ENCODE data around the gene PGC.

Gene PGC

DNA sequence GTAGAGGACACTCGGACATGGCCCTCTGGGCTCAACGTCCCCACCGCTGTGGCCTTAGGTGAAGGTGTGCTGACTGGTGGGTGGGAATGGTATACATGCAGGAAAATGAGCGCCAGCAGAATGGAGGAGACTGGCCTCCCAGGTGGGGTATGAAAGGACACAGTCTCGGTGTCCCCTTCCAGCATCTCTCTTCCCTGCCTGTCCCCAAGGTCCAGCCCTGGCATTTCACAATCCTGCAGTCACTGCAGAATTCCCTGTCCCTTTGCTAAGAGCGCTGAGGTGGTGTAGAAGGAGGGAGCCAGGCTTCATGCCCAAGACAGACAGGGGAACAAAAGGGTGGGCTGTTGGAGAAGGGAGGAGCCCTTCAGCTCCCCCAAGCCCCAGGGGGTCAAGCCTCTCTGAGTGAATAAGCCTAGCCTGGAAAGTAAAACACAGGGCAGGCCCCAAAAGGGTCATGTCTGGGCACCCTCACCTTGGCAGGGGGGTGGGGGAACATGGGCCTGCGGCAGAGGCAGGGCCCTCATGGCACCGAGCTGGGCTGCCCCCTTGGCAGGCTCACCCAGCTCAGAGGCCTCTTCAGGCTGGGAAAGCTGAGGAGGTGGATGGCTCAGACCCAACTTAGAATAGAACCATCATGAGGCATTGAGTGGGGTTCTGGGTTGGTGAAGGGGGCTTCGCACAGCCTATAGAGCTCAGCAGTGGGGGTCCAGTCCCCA, 35.7 kb downstream of the PGC start:
- DNase-seq, result no peak

DNA sequence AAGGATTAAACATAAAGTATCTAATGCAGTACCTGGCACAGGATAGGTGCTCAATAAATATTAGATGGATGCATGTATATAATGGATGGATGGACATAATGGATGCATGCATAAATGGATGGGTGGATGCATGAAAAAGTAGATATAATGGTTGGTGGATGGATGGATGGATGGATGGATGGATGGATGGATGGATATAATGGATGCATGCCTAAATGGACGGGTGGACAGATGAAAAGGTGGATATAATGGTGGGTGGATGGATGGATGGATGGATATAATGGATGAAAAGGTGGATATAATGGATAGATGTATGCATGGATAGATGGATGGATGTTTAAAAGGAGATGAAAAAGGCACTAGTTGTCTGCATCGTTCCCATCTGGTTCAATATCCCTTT, 37.8 kb downstream of the PGC start:
- DNase-seq, result no peak

DNA sequence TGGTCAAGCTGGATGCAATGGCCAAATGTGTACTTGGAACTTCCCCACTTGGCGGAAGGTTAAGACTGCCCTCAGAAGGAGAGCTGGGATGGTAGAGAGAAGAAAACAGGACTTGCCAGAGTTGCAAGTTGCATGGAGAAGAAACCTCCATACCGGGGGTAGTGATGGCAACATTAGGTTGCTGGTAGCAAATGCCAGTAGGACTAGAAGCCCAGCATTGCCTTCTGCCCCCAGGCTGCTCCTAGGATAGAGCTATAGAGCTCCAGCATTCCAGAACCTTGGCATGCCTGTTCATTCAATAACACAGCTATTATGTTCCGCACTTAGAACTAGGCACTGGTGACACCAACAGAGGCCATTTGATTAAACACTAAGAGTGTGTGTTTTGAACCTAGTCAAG, 38.3 kb downstream of the PGC start:
- DNase-seq, result no peak

DNA sequence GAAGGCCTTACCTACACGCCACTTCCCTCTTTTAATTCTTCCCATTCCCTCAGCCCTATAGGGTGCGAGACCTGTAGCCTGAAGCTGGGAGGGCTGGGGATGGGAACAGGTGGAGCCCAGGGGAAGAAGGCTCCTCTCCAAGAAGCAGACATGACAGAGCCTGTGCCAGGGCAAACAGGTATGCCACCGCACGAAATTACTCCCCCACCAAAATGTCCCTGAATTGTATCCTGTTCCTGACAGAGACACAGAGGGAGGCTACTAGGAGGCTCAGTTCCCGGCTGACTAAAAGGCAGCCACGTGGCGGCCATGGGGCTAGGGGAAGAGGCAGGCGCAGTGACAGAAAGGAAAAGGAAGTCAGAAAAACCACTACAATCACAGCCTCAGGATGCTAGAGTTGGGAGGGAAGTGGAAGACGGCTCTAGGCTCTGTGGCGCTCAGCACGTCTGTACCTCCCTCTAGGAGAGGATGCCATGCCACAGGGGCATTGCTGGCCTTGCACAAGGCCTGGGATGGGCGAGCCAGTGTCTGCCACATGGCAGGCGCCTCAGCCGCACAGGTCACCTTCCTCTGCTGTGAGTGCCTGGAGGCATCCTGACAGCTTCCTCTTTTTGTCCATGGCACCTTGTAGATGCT, 39.5 kb downstream of the PGC start:
- no peak for DNase-seq

DNA sequence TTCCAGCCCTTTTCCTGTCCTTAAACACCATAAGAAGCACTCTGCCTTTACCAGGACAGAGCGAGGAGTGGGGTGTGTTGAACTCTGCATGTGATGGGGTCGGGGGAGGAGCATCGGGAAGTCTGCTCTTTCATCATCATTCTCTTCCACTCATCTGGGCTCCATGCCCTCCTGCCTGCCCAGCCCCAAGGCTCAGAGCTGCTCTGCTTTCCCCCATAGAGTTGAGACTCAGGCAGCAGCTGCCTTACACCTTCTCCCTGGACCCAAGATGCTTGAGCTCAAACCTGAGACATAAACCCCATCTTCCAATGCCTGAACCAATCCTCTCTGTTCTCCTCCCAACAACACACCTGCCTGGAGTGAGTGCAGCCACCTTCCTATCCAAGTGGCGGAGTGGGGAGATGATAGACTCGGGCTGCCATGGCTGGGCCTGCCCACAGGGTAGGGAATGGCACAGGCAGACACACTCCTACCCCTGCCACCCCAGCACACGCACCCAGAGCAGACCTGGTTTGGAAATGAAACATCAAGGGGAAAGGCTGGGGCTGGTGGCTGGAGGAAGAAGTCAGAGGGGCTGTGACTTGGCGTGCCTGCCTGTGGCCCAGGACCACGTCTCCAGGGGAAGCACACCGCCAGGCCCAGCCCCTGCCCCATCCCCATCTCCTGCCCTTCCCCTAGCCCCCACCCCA, 40.2 kb downstream of the PGC start:
- DNase-seq, result no peak

DNA sequence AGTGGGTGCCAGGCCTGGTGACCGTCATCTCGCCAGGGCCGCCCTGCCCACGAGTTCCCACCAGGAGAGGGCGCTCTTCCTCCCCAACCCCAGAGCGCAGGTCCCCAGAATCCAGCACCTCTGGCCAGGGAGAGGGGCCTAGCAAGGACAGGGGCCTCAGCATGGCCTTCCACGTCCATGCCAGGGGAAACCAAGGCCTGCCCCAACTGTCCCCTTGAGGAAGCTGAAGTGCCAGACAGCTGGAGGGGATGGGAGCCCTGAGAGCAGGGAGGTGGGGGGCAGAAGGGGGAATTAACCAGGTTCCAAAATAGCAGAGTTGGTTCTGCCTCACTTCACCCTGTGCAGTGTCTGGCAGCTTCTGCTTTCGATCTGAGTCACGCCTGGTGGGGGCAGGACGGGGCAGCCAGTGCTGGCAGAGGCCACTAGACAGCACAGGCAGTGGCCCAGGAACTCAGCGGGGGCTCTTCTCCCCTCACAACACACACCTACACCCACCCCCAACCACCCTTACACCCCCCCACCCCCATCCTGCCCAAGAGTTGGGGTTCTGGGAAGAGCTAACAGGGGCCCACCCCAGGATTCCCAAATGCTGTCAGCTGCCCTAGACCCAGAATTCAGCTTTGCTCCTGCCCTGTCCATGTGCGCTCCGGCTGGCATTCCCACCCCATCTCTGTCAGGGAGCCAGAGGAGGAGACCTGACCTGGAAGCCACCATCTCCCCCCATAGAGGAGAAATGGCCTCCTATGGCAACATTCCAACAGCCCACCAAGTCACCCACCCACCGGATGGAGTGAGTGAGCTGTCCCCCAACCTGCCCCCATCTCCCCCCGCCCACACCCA, 41.0 kb downstream of the PGC start:
- no peak for DNase-seq

DNA sequence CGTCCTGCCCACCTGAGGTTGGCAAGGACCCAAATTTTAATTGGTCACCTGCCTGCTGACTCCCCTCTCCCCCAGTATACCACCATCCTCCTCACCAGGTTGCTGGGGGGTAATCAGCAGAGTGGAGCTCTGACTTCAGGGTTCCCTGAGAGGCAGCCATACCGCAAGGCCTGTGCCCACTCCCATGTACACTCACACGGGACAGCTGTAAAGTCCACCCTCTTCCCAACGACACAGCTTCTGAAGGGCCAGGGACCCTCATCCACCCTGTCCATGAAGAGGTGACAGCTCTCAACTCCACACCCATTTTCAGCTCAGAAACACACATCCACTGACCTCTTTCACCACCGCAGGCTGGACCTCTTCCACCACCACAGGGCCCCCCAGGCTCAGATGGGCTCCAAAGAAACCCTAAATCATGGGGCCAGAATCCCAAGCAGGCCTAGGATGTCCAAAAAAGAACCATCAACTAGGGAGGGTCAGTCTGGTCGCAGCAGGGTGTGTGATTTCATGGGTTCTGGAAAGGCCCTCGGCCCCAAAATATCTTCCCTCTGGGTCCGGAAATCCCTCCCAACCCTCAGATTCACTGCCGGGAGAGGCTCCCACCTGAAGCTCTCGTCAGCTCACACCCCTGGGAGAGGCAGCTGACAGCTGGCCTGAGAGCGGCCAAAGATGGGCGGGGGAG, 41.7 kb downstream of the PGC start:
- no peak for DNase-seq

DNA sequence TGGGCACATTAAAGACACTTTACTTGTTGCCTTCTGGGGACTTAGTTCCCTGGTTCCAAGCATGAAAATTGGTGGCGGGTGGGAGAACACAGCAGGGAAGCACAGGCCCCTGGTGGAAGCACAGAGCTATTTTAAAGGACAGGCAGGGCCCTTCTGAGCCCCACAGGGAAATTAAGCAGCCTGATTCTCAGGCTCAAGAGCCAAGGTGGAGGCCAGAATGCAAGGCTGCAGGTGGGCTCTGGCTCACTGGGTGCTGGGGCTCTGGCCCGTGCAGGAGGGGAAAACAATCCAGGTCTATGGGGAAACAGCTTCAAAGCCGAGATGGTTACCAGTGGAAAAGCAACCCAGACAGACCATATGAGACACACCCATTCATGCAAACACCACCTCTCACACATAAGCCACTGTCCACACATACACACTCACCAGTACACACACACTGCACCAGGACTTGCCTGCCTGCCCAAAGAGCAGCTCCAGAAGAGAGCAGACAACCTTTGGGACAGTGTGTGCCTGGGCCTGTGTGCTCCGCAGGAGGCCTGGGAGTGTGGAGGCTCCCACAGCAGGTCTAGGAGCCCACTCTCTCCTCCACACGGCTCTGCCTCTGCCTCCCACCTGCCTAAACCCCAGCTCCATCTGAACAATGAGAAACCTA, 42.4 kb downstream of the PGC start:
- no peak for DNase-seq

DNA sequence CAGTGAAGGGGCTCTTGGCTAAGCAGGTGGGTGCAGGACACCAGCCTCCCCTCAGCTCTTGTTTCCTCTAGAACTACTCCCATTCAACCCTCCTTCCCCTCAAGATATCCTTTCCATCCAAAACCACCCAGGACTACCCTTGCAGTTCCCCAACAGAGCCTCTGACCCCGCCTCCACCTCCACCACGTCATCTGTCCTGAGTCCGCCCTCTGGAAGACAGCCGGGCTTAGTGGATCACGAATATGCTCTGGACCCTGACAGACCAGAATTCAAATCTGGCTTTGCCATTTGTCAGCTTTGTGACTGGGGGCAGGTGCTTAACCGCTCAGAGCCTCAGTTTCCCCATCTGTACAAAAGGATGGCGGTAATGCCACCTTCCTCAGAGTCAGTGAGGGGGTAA, 43.2 kb downstream of the PGC start:
- DNase-seq, result no peak

DNA sequence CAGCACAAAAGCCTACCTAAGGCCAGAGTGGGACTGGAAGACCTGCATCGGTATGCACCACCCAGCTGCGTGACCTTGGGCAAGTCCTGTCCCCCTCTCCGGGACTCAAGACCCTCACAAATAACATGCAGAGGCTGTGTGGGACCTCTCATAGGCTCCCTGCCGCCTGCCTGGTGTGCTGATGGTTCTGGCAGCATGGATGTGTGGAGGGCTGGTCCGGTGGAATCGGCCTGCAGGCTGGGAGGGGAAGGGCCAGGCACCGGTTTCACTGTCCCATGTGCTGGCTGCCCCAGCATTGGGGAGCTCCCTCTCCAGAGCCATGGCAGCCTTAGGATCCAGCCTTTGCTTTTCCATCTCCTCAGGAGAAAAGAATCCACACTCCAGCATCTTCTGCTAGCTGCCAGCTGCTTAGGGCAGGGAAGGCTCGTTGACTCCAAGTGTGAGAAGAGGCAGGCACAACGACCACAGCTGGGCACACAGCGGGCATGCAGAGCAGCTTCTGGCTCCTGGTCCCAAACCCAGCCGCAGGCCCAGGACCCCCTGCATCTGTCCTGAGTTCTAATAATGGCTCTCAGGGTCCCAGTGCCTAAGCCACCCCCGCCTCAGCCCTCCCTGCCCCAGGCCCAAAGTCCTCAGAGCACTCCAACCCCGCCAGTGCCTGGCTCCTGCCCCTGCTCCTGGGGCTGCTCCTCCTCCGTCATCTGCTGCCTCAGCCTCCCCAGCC, 44.3 kb downstream of the PGC start:
- no peak for DNase-seq

DNA sequence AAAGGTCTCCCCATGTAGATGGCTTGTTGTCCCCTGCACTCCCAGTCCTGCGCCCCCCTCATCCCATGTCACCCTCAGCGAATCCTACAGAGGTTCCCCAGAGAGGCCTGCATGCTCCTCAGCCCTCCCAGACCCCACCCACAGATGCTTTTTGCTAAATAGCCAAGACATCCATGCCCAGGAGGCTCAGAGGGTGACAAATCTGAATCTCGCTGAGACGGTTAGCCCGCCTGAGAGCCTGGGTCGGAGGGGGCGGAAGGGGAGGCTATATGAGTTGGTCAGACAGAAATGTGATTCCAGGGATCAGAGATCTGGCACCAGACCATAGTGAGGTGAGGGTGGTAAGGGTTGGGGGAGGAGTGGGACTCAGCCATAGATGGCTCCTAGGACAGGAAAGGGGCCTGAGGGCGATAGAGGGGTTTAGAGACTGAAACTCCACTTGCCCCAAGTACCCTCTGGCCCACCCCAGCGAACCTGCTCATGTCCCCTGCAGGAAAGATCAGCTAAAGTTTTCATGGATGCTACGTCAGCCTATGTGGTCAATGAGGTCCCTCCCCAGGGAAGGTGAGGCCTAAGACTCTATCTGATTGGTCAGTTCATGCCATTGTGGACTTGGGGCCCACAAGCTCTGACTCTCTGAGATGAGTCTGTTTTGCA, 45.0 kb downstream of the PGC start:
- no peak for DNase-seq

DNA sequence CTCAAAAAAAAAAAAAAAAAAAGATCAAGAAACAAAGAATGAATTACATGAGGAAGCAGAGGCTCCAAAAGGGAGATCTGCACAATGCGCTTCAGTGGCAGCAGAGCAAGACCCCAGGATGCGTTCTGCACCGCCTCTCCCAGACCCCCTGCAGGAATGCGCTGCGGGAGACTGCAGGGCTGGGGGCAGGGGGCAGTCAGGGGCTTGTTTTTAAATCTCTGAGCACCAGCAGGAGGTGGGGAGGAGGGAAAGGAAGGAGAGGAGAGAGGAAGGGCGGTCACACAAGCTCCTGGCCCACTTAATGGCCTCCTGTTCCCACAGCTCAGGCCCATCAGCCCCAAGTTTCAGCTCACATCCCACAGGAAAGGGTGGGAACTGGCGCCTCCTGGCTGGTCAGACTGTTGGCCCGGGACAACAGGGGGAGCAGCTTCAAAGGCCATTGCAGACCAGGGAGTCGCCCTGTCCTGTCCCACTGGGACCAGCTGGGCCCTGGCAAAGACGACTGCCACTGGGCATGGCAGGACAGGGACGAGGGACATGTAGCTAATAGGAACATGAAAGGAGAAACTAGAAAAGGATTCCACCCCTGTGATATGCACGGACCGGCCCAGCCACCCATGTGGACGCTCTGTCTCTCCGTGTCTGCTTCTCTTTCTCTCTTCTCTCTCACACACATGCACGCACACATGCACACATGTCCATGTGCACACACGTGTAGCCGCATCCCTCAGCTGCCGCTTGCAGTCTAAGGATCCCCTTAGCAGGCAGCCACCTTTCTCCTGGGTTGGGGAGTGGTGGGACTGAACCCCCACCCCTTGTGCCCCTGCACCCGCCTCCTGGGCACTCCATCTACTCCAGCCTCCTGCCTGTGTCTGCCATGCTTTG, 46.5 kb downstream of the PGC start:
- DNase-seq, result no peak

DNA sequence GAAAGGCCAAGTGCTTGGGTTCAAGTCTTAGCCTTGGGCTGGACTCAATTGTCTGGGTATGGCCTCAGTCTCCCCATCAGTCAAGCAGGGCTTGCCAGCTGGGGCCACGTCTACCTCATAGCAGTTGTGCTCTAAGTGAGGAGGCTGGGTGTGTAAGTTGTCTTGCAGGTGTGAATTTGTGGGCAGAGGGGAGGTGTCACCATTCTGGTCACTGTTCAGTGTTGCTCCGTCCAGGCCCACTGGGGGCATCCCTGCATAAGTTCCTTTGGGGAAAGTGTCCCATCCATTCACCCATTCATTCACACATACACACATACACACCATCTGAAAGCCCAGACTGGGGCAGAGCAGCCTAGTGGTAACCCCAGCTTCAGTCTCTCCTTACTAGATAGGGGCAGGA, 48.1 kb downstream of the PGC start:
- no peak for DNase-seq

DNA sequence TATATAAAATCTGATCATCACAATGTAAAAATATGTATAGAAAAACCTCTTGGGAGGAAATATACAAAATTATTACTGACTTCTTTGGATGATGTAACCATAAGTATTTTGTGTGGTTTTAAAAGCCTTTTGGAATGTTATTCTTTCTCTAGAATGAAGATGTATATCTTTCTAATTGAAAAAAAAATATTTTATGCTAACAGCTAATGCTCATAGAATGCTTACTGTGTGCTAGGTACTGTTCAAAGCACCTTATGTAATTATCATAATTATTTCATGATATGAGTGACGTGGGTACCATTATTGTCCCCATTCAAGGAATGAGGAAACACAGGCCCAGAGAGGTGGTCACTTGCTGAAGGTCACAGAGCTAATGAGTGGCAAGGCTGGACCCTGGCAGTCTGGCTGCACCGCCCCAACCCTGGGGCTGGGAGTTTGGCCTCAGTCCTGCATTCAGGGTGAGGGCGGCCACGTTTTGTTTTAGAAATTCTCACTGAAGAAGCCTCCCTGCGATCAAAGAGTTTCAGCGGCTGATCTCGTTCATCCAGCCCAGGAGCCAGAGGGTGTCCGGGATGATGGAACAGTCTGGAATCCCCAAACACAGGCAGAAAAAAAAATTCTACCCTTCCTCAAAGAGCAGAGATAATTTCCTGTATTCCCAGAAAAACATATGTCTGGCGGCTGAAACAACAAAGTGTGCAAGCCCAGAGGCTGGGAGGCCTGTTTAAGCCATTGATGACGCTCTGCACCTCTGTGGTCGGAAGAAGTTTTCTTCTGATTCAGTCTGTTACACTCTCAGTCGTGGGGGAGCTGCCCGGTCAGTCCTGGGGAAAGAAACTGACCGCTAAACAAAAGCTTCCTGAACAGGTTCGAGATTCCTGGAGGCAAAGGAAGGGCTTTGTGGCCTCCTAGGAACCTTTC, 49.1 kb downstream of the PGC start:
- no peak for DNase-seq

DNA sequence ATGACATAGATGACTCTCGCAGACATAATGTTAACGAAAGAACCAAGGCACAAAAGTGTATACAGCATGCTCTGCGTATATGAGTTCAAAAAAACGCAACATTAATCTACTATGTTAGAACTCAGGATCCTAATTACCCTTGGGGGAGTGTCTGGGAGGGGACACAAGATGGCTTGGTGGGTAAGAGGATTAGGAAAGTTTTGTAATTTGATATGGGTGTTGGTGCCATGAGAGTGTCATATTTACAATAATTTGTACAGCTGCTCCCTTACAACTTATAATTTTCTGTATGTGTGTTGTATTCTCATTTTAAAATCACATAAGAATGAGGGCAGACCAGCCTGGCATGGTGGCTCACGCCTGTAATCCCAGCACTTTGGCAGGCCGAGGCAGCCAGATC, 50.4 kb downstream of the PGC start:
- no peak for DNase-seq

DNA sequence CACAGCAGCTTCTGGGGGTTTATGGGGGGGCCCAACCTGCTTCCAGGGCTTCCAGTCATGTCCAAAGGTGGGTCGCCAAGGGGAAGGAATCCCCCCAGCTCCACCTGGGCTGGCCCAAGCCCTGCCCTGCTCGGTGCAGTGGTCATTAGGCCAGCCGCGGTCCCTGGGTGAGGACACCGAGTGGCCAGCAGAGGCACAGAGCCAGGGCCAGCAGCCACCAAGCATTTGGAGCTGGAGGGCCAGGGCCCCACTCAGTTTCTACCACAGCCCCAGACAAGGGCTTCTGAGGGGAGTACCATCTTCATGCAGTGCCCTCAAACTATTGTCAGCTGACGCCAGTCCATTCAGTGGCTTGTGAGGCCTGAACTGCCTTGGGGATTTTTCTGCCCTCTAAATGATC, 51.4 kb downstream of the PGC start:
- no peak for DNase-seq

DNA sequence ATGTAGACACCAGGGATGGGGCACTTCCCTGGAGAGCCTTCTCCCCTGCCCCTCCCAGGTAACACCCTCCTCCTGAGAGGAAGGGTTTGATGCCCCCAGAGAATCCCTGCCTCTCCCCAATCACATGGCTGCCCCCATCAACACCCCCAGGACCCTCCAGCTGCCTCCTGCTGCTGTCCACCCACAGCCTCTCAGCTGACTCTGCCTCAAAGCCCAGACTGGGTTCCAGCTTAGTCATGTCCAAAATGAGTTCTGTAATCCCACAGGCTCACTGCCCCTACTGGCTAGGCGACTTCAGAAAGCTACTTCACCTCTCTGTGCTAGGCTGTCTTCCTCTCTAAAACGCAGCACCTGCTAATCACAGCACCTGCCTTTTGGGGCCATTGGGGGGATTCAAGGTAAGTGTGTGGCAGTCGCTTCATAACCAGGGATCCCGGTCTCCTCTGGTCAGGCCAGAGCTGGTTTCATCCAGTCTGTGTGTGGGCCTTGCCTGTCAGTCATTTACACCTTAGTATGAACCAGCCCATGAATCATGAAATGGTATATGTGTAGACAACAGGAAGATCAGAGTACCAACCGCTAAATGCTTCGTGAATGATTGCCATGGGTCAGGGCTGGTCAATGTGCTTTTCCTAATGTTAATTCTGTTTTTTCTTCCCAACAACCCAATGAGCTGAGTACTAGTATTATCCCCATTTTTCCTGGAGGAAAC, 52.2 kb downstream of the PGC start:
- DNase-seq, result no peak

All from activated CD4-positive, alpha-beta T cell treated with anti-CD3 and anti-CD28 coated beads for 1 hour (primary cell).